Endothelial cell of umbilical vein (primary cell): ENCODE results near the gene CLEC20A. TPM values are rescaled to one million over a fixed set of nuclear protein-coding genes. Genes with fewer than 3 reads are reported as not detected.

ENCODE experiments used
- BruUV-seq: library from RNA; stranded (reverse); fragments of 400-500 nt; replicated peaks from 2 replicates; lab custom pipeline; 2021; lab: Mats Ljungman, UMichigan
- CTCF ChIA-PET: fragments of 300-600, 350-600 bp; sonication (Branson Sonifier 250); formaldehyde crosslinking; loops from one replicate; lab custom pipeline; 2021; ENCODE audit warnings: antibody characterized with exemption, inconsistent platforms; lab: Charles Lee
- POLR2A ChIA-PET: fragments of 300-600, 350-600 bp; sonication (Branson Sonifier 250); formaldehyde crosslinking; loops from one replicate; lab custom pipeline; 2021; ENCODE audit warnings: antibody characterized with exemption, inconsistent platforms; lab: Charles Lee
- DNase-seq: peaks from one replicate; pipeline ENCODE4 v3.0.0-alpha.2; 2011; ENCODE audit warnings: low read depth, low spot score
- FAIRE-seq: peaks from 2 replicates; lab custom pipeline; 2011; peaks lifted over from hg19 to GRCh38; lab: Jason Lieb, UNC
- H2AFZ ChIP-seq: 2 replicates; pipeline ENCODE4 v1.6.0; 2012; ENCODE audit warnings: low read depth, low read length, control low read depth, inconsistent platforms
- H3K27ac ChIP-seq: 2 replicates; pipeline ENCODE4 v1.5.1; 2011; ENCODE audit warnings: low read depth, mild to moderate bottlenecking, control low read depth, low read length, moderate library complexity; ENCODE audit not compliant: insufficient read depth
- H3K27me3 ChIP-seq, 2 experiments: 2 replicates each; pipeline versions ENCODE4 v1.6.0 to v1.6.1; 2011; ENCODE audit warnings: low read length in 2 of 2, mixed read lengths in 1 of 2; ENCODE audit not compliant: control insufficient read depth in 2 of 2, insufficient read depth in 2 of 2
- H3K36me3 ChIP-seq, 2 experiments: 2 replicates in 1 of 2; 3 replicates in 1 of 2; pipeline ENCODE4 v1.5.1; 2011; ENCODE audit warnings: low read length in 2 of 2, mild to moderate bottlenecking in 1 of 2, moderate library complexity in 1 of 2; ENCODE audit not compliant: control insufficient read depth in 2 of 2, insufficient read depth in 2 of 2; ENCODE audit errors: extremely low read depth in 1 of 2
- H3K4me1 ChIP-seq: 3 replicates; pipeline ENCODE4 v1.5.1; 2011; ENCODE audit warnings: mild to moderate bottlenecking, low read length; ENCODE audit not compliant: control insufficient read depth, insufficient read depth; ENCODE audit errors: extremely low read depth
- H3K4me2 ChIP-seq: 2 replicates; pipeline ENCODE4 v1.6.1; 2011; ENCODE audit warnings: low read length, control low read depth, mixed read lengths; ENCODE audit not compliant: insufficient read depth
- H3K4me3 ChIP-seq, 3 experiments: fragments of 200-600 bp in 1 of 3; sonication (generic), shearing (Covaris generic) in 1 of 3; replicated peaks in 1 of 3; 2 replicates each; pipeline ENCODE4 v1.5.1; 2011 to 2016; ENCODE audit warnings: control low read depth in 3 of 3, low read length in 3 of 3, mild to moderate bottlenecking in 2 of 3, inconsistent platforms in 1 of 3, low read depth in 1 of 3, moderate library complexity in 1 of 3; ENCODE audit not compliant: insufficient read depth in 1 of 3
- H3K79me2 ChIP-seq: 2 replicates; pipeline ENCODE4 v1.6.0; 2012; ENCODE audit warnings: low read length, inconsistent platforms; ENCODE audit not compliant: control insufficient read depth, insufficient read depth
- H3K9ac ChIP-seq: replicated peaks from 2 replicates; pipeline ENCODE3; 2011; ENCODE audit warnings: low read length, control low read depth; ENCODE audit not compliant: insufficient read depth; ENCODE audit errors: extremely low read depth
- H3K9me1 ChIP-seq: replicated peaks from 3 replicates; pipeline ENCODE4 v1.6.0; 2011; ENCODE audit warnings: mild to moderate bottlenecking, low read length; ENCODE audit not compliant: control insufficient read depth, insufficient read depth; ENCODE audit errors: extremely low read depth
- H3K9me3 ChIP-seq: replicated peaks from 2 replicates; pipeline ENCODE4 v1.5.1; 2012; ENCODE audit warnings: low read length, inconsistent platforms; ENCODE audit not compliant: control insufficient read depth, insufficient read depth
- H4K20me1 ChIP-seq: replicated peaks from 2 replicates; pipeline ENCODE3; 2011; ENCODE audit warnings: mild to moderate bottlenecking, low read length; ENCODE audit not compliant: control insufficient read depth, insufficient read depth; ENCODE audit errors: extremely low read depth
- EZH2 ChIP-seq: IDR thresholded peaks from 2 replicates; pipeline ENCODE4 v1.6.1; 2012; ENCODE audit warnings: borderline replicate concordance, low read depth, mild to moderate bottlenecking, moderate library complexity, low read length, inconsistent platforms; ENCODE audit not compliant: severe bottlenecking
- FOS ChIP-seq: IDR thresholded peaks from 2 replicates; pipeline ENCODE4 v1.6.1; 2011; ENCODE audit warnings: mild to moderate bottlenecking, low read length, moderate library complexity, borderline replicate concordance; ENCODE audit not compliant: insufficient read depth
- GATA2 ChIP-seq: IDR thresholded peaks from 2 replicates; pipeline ENCODE4 v1.7.0; 2011; ENCODE audit warnings: low read depth, mild to moderate bottlenecking, moderate library complexity, mixed read lengths, low read length; ENCODE audit not compliant: insufficient read length, insufficient read depth
- JUN ChIP-seq: IDR thresholded peaks from 2 replicates; pipeline ENCODE4 v1.6.1; 2011; ENCODE audit warnings: borderline replicate concordance, low read depth; ENCODE audit not compliant: insufficient read length, insufficient read depth
- MYC ChIP-seq: IDR thresholded peaks from one replicate; pipeline ENCODE4 v1.6.1; 2011; ENCODE audit warnings: mild to moderate bottlenecking, low read depth, low read length
- POLR2A ChIP-seq: IDR thresholded peaks from 2 replicates; pipeline ENCODE4 v1.6.1; 2012; ENCODE audit warnings: low read depth, mild to moderate bottlenecking, control low read depth, low read length
- POLR2AphosphoS5 ChIP-seq: IDR thresholded peaks from 2 replicates; pipeline ENCODE4 v1.6.1; 2012; ENCODE audit warnings: low read depth, mild to moderate bottlenecking, control low read depth, low read length, moderate library complexity; ENCODE audit not compliant: insufficient read depth
- dilution Hi-C: fragments of 300-500 bp; cut with MboI; formaldehyde crosslinking; loops from one replicate; pipeline ENCODE4 v1.15.0; 2019; ENCODE audit warnings: low sequenced_read_pairs; ENCODE audit not compliant: extremely low pct_ligation_motif_present
- intact Hi-C: fragments of 100-400 bp; cut with micrococcal nuclease; formaldehyde crosslinking; loops from one replicate; pipeline ENCODE4 v1.10.0; 2022
- polyA plus RNA-seq, 4 experiments: library from polyadenylated mRNA; depleted of rRNA in 3 of 4; stranded (reverse) in 3 of 4; unstranded in 1 of 4; fragments of >200 nt; gene quantifications; 2 replicates each; pipeline versions ENCODE4 v1.2.1 to v1.2.3, GENCODE V29; 2011 to 2012; ENCODE audit warnings: missing spikeins in 1 of 4
- total RNA-seq: library from RNA; stranded (reverse); gene quantifications from 2 replicates; pipeline ENCODE4 v1.2.3, GENCODE V29; 2021
- TF ChIP-seq, protein P1 (sequence below), 2 donors: IDR thresholded peaks; 1 replicate in 1 of 2; 2 replicates in 1 of 2; pipeline ENCODE4 v1.5.1; 2011; ENCODE audit warnings: low read length in 2 of 2, mild to moderate bottlenecking in 2 of 2, moderate library complexity in 2 of 2, control low read depth in 1 of 2, inconsistent platforms in 1 of 2, low read depth in 1 of 2; ENCODE audit not compliant: insufficient read depth in 1 of 2; ENCODE audit errors: extremely low read depth in 1 of 2
- TF ChIP-seq, protein P2 (sequence below): IDR thresholded peaks from 2 replicates; pipeline ENCODE4 v1.6.1; 2011; ENCODE audit not compliant: insufficient read depth, insufficient read length

Gene CLEC20A
- total and polyA plus RNA-seq, 2 donors (not counting 3 experiments of a cell fraction or from before 2014, with no cell fraction given) = not detected

DNA sequence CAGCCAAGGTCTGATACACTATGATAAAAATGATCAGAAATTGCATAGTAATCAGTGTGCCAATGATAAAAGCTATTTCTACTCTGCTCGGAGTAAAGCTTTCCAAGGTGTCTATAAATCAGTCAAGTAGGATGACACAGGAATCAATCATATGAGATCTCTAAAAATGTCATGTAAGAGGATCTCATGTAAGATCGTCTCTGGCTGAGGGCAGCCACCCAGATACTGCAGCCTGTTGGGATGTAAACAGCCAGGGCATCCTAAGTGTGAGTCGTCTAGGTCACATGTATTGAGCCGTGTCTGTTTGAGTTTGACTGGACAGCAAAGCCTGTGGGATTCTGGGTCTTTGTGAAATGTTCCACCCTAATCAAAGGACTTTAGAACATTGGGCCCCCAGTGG lies 13.4 kb upstream of the CLEC20A start:
- no peaks in the 10 kb centered on the region for H3K4me1 ChIP-seq
- no peak for TF ChIP-seq POLR2AphosphoS5
- TF ChIP-seq POLR2A = no peak
- no peak for TF ChIP-seq EZH2
- TF ChIP-seq, protein P1, sequence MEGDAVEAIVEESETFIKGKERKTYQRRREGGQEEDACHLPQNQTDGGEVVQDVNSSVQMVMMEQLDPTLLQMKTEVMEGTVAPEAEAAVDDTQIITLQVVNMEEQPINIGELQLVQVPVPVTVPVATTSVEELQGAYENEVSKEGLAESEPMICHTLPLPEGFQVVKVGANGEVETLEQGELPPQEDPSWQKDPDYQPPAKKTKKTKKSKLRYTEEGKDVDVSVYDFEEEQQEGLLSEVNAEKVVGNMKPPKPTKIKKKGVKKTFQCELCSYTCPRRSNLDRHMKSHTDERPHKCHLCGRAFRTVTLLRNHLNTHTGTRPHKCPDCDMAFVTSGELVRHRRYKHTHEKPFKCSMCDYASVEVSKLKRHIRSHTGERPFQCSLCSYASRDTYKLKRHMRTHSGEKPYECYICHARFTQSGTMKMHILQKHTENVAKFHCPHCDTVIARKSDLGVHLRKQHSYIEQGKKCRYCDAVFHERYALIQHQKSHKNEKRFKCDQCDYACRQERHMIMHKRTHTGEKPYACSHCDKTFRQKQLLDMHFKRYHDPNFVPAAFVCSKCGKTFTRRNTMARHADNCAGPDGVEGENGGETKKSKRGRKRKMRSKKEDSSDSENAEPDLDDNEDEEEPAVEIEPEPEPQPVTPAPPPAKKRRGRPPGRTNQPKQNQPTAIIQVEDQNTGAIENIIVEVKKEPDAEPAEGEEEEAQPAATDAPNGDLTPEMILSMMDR (IDR thresholded peaks at IDR 0.05; ENCODE audit: extremely low read depth in 1 of 2, insufficient read depth in 1 of 2, low read depth in 1 of 2, low read length in 2 of 2) = no peak
- no peak for TF ChIP-seq GATA2
- no peak for TF ChIP-seq FOS
- no peak for TF ChIP-seq MYC
- TF ChIP-seq, protein P2, sequence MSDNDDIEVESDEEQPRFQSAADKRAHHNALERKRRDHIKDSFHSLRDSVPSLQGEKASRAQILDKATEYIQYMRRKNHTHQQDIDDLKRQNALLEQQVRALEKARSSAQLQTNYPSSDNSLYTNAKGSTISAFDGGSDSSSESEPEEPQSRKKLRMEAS = no peak
- TF ChIP-seq JUN = no peak
- no TSS peak for BruUV-seq
- dilution Hi-C loops = no loop called here
- no peak overlapping the region for H3K27ac ChIP-seq
- H3K36me3 ChIP-seq = no peaks in the 10 kb centered on the region
- no peak for FAIRE-seq
- ChIA-PET POLR2A (no interaction called here), CTCF (interaction anchor here (2.9 kb wide), 2 partner anchors 9 to 199 kb away, joined by 13 to 14 read pairs; no protein-coding TSS in a partner anchor)
- H4K20me1 ChIP-seq = no peaks in the 10 kb centered on the region
- intact Hi-C loops = no loop called here
- no peak for DNase-seq
- no peaks in the 10 kb centered on the region for H3K79me2 ChIP-seq
- no peak overlapping the region for H2AFZ ChIP-seq
- H3K4me3 ChIP-seq = no peak overlapping the region
- H3K9me1 ChIP-seq = no peaks in the 10 kb centered on the region
- H3K27me3 ChIP-seq = peaks cover 0 to 1% of the 10 kb centered on the region in 2 experiments
- no peaks in the 10 kb centered on the region for H3K9me3 ChIP-seq
- no peak overlapping the region for H3K9ac ChIP-seq
- H3K4me2 ChIP-seq = no peak overlapping the region
